LNCAP (cell line): ENCODE results near the gene SPOCK3.

Source experiments
- TF ChIP-seq, protein P1 (sequence below): fragments of 450-650 bp; IDR thresholded peaks from 2 replicates; pipeline ENCODE4 v1.5.1; 2017; ENCODE audit warnings: mild to moderate bottlenecking

SPOCK3 gene

DNA sequence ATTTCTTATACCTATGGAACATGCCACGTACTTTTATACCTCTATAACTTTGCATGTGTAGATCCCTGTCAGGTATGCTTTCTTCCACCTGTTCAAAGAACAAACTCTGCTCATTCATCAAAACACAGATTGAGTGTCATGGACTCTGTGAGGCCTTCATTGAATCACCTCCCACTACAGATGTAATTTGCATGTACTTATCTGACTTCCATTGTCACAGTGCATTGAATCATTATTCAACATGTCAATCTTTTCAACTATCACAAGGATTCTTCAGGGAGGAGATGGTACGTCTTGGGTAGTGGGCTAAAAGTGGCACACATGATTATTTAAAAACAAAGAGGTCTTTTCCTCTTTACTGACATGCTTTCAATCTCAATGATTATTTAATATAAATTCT, 24.1 kb downstream of the SPOCK3 start:
- TF ChIP-seq, protein P1, sequence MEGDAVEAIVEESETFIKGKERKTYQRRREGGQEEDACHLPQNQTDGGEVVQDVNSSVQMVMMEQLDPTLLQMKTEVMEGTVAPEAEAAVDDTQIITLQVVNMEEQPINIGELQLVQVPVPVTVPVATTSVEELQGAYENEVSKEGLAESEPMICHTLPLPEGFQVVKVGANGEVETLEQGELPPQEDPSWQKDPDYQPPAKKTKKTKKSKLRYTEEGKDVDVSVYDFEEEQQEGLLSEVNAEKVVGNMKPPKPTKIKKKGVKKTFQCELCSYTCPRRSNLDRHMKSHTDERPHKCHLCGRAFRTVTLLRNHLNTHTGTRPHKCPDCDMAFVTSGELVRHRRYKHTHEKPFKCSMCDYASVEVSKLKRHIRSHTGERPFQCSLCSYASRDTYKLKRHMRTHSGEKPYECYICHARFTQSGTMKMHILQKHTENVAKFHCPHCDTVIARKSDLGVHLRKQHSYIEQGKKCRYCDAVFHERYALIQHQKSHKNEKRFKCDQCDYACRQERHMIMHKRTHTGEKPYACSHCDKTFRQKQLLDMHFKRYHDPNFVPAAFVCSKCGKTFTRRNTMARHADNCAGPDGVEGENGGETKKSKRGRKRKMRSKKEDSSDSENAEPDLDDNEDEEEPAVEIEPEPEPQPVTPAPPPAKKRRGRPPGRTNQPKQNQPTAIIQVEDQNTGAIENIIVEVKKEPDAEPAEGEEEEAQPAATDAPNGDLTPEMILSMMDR: no peak

DNA sequence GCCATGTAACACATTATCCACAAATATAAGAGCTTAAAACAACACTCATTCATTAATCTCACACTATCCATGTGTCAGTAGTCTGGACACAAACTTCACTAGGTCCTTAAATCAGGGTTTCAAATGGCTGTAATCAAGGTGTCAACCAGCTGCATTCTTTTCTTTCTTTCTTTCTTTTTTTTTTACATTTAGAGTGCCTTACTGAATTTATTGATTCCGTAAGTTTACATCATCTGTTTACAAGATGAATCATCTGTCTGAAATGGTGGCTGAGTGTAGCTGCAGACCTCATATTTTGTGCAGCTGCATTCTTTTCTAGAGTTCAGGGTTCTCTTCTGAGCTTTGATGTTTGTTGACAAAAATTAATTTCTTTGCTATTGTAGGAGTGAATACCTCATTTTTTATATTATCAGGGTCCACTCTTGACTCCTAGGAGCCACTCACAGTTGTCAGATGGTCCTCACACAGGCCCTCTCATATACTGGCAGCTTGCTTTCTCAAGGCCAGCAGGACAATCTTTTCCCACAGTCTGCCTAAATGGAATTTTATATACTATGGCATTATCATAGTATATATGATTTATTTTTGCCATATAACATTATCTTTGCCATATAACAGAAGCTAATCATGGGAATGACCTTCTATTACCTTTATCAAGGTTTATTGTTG, 37.8 kb downstream of the SPOCK3 start:
- TF ChIP-seq, protein P1: no peak

DNA sequence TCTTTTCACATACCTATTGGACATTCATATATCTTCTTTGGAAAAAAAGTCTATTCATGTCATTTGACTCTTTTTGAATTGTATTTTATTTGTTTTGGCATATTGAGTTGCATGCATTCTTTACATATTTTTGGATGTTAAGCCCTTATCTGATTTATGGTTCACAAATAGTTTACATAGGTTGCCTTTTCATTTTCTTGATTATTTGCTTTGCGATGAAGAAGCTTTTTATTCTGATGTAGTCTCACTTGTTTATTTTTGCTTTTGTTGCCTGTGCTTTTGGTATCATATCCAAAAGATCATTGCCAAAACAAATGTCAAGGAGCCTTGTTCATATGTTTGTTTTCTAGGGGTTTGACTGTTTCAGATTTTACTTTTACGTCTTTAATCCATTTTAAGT, 43.9 kb downstream of the SPOCK3 start:
- TF ChIP-seq, protein P1: no peak

DNA sequence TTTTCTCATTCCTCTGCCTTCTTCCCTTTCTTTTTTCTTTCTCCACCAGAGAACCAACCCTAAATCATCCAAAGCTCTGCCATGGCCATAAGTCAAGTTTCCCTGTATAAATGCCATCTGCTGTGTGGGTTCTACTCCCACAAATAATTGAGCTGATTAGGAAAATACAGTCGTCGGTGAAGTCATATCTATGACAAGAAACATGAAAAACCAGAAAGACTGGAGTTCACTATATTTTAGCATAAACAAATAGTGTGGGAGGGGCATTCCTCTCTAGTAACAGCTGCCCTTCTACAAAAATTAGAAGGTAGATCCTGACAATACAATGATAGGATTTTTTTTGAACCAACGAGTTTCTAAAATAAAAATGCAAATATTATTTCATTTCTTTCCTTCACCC, 48.8 kb downstream of the SPOCK3 start:
- TF ChIP-seq, protein P1: no peak

DNA sequence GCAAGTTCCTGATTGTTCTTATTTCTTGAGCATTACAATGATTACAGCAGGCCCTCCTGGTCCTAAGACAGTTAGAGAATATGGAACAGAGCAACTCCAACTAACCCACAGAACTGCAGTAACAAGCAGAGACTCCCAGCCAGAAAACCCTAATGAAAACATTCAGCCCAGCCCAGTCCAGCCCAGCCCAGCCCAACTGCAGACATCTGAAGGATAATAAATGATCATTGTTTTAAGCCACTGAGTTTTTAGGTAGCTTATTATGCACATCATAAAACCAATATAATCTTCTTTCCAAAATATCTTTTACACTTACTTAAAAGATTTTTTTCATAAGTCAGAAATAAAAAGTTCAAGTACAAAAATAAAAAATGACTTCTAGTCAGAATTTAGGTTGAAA, 51.3 kb downstream of the SPOCK3 start:
- TF ChIP-seq, protein P1: no peak

DNA sequence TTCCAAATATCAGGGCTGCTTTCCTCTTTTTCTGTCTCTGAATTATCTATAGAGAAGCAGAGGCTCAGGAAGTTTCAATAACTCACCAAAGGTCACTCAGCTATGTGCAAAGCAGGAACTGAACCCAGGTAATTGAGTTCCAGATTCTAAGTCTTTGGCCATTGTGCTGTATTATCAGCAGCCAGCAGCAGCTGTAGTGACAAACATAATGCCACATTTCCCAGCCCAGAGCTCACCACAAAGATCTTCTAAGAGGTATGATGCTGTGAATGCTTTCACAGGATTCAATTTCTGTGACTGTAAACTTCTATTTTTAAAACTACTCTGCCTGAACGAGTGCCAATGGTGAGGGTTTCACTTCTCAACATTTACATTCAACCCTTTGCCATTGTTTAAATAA, 56.4 kb downstream of the SPOCK3 start:
- TF ChIP-seq, protein P1: no peak

DNA sequence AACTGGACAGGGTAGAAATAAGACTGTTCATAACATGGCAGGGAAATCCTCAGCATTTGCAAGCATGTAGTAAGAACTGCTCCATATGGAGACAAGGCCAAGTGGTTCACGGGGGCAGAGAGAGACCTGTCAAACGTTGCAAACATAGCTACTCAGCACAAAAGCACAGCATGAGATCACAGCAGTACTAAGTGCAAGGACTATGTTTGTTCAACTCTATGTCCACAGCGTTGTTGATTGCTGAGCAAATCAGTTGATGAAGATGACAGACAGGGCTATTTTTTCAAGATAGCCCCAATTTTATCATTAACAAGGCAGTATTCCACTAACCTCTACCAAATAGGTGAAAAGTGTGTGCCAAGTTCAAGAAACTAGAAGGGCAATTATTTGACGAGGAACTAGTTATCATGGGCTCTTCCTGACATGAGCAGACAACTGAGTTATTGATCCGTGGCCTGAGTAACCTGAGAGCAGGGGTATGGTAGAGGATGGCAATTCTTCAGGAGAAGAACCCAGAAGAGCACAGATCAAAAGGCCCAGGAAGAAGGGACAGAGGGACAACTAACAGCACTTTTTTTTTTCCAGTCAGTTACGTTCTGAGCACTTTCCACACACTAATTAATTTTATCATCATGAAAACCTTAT, 57.4 kb downstream of the SPOCK3 start:
- TF ChIP-seq, protein P1: no peak
